Glomerular visceral epithelial cell (primary cell): Measurements from ENCODE around the gene CD40LG.

Experiments used
- DNase-seq: peaks from one replicate; pipeline ENCODE4 v3.0.0-alpha.2; 2016; ENCODE audit errors: extremely low spot score

The CD40LG gene

GRCh38 chrX:136647677-136648360 lies at the start of gene CD40LG:
Gene CD40LG, plus strand, starts transcription at chrX:136648158. Its CDS starts 91 bp downstream, at chrX:136648249.
- no peak for DNase-seq

- DNase-seq, result no peak
Observed at GRCh38 chrX:136598631-136599030, 49.3 kb upstream of the CD40LG start.

GRCh38 chrX:136600059-136600458 lies 47.9 kb upstream of the CD40LG start:
- DNase-seq, result no peak

- no peak for DNase-seq
Observed at GRCh38 chrX:136607236-136607635, 40.7 kb upstream of the CD40LG start.

- DNase-seq, result peak; percentile 16
Observed at GRCh38 chrX:136608295-136608933, 39.5 kb upstream of the CD40LG start.

GRCh38 chrX:136616987-136617685 lies 30.8 kb upstream of the CD40LG start:
- no peak for DNase-seq

- no peak for DNase-seq
Observed at GRCh38 chrX:136619899-136620505, 28.0 kb upstream of the CD40LG start.

GRCh38 chrX:136620780-136621179 lies 27.2 kb upstream of the CD40LG start:
- no peak for DNase-seq

GRCh38 chrX:136622568-136622967 lies 25.4 kb upstream of the CD40LG start:
- DNase-seq, result no peak

GRCh38 chrX:136623396-136623795 lies 24.6 kb upstream of the CD40LG start:
- no peak for DNase-seq

GRCh38 chrX:136625246-136625645 lies 22.7 kb upstream of the CD40LG start:
- DNase-seq, result no peak

GRCh38 chrX:136626237-136626636 lies 21.7 kb upstream of the CD40LG start:
- DNase-seq, result no peak

- DNase-seq, result no peak
Observed at GRCh38 chrX:136626891-136627290, 21.1 kb upstream of the CD40LG start.

GRCh38 chrX:136627409-136627808 lies 20.5 kb upstream of the CD40LG start:
- DNase-seq, result no peak

- no peak for DNase-seq
Observed at GRCh38 chrX:136629084-136629750, 18.7 kb upstream of the CD40LG start.

- no peak for DNase-seq
Observed at GRCh38 chrX:136630881-136631280, 17.1 kb upstream of the CD40LG start.

GRCh38 chrX:136635235-136635634 lies 12.7 kb upstream of the CD40LG start:
- no peak for DNase-seq

GRCh38 chrX:136636121-136636520 lies 11.8 kb upstream of the CD40LG start:
- no peak for DNase-seq

GRCh38 chrX:136639506-136640176 lies 8.3 kb upstream of the CD40LG start:
- peak; percentile 0 for DNase-seq

- DNase-seq, result no peak
Observed at GRCh38 chrX:136643243-136643642, 4.7 kb upstream of the CD40LG start.

- DNase-seq, result no peak
Observed at GRCh38 chrX:136646602-136647239, 1.2 kb upstream of the CD40LG start.
